Pulmonary artery endothelial cell (primary cell): Measurements from ENCODE around the gene ST14. TPM values are rescaled to one million over a fixed set of nuclear protein-coding genes. Genes with fewer than 3 reads are reported as not detected.
"Not testable (repeated sequence)": the region's sequence is repeated elsewhere in the genome, so short reads cannot be mapped to it uniquely, and the experiment has no call there.

Source experiments
- DNase-seq: peaks from one replicate; pipeline ENCODE4 v3.0.0-alpha.2; 2011; ENCODE audit warnings: low read depth, low spot score
- total RNA-seq: library from RNA; depleted of rRNA; stranded (reverse); fragments of >200 nt; gene quantifications from 2 replicates; pipeline ENCODE4 v1.2.3, GENCODE V29; 2014

The ST14 gene
- total RNA-seq, 1 donor from 2014 or later = under 0.01 TPM

- no peak for DNase-seq
Observed at GRCh38 chr11:130223291-130223971, 63.8 kb downstream of the ST14 start.

DNA sequence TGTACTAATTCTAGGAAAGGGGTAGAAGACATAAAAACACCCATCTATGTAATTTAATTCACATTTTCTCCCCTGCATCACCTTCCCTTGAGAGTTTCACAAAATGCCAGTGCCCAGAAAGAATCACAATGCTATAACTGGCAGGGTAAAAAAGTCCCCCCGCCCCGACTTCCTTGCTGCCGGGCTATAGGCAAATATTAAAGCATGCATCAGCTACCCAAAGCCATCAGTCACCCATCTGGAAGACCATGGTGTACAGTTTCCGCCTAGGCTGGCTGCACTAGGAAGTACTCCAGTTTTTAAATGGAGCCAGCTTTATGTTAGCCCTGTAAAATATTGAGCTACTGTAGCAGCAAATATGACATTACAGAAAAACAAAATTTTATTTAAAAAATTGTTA, 67.8 kb downstream of the ST14 start:
- DNase-seq = no peak

GRCh38 chr11:130233486-130233885, 73.9 kb downstream of the ST14 start:
- not testable (repeated sequence) for DNase-seq

DNA sequence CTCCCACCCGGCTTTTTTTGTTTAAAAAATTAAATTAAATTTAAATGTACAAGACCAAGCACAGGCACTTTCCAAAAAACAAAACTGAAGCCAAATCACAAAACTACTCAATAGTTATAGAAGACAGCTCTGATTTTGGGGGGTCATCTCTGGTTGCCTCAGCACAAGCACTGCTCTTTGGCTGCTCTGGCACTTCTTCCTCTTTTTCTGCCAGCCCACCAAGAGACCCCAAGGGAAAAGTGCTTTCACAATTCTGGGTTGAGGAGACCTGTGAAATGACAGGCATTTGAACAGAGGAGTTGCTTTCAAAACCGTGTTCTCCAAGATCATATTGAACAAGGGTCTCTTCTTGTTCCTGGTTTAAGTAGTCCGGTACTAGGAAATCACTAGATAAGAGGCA, 74.3 kb downstream of the ST14 start:
- DNase-seq = not testable (repeated sequence)

DNA sequence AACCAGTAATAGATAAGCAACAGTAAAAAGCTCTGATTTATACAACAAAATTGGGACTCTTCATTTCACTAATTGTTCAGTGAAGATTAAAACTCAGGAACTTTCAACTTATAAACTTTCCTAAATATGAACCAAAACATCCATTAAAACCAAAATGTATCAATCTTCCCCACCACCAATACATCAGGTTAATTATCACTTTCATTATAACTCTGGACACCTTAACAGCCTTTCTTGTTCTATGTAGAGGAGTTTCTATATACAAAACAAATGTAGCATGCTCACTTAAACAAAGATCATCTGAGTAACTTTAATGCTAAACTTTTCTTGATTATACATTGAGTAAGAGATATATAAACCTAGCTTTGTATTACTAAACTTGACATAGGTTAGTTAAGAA, 74.7 kb downstream of the ST14 start:
- DNase-seq = no peak

DNA sequence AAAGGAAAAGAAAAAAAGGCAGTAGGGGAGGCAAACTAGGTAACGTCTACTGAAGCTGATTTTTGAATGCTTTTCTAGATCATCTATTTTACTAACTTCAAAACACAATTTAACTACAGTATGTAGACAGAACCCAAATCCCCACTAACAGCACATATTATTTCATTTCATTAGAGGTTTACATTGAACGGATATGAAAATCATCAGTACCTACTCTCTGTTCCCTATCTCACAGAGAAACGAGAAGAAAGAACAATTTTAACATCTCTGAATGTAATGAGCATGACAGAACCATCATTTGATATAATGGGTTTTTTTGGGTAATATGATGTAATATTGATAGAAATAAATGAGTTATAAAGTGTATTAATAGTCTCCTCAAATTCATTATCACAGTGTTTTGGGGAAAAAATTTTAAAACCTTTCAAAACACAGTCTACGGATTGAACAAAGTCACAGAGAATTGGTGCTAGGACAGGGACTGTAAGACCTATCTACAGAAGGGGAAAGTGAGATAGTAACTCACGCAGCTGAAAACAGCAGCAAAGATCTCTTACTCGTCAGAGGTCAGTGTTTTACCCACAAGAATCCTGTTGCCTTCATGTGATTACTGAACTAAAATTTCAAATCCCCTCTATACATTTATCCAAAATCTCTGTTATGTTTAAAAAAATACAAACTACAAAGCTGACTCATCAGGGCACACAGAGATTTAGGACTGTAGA, 77.9 kb downstream of the ST14 start:
- DNase-seq = no peak

GRCh38 chr11:130241713-130242112, 82.1 kb downstream of the ST14 start:
- DNase-seq = no peak

- DNase-seq = no peak
Observed at GRCh38 chr11:130243816-130244215, 84.2 kb downstream of the ST14 start.

DNA sequence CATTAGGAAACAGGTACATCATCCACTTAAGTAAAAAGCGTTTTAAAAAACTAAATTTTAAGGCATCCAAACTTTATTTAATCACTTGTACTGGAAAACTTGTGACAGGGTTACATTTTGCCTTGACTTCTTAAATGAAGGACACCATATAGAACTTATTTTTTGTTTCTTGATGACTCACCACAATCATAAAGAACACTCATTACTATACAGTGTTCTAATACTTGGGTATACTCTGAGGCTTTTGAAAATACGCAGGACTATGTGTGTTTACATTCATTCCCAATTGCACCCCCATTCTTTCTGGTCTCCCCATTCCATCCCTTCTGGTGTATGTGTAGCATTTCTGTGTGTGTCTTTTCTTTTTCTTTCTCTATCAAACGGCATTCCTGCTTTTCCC, 85.3 kb downstream of the ST14 start:
- DNase-seq = no peak

DNA sequence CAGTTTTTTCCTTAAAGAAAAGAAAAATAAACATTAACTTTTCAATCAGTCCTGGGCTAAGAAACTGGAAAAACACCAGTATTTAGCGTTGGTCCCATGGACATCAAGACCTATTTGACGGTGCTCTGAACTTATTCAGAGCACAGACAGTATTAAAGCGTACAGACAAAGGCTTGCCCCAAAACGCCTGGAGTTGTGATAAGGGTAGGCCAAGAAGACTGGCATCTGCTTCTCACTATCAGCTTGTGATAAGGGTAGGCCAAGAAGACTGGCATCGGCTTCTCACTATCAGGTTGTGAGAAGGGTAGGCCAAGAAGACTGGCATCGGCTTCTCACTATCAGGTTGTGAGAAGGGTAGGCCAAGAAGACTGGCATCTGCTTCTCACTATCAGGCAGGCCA, 85.8 kb downstream of the ST14 start:
- DNase-seq = not testable (repeated sequence)

DNA sequence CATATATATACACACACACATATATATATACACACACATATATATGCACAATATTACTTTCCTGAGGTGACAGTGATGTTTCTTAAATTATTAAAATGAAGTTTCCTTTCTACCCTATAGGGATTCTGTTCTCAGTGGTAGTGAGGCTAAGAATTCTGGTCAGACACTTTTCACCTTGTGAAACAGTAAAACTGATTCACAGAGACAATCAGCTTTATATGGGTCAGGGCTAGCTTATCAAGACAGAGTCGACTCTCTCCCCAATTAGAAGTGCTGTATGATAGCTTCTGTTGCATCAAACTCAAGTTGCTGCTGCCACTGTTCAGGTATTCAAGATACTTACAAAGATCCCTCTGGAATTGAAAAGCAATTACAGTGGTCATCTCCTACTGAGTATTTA, 86.7 kb downstream of the ST14 start:
- DNase-seq = no peak

GRCh38 chr11:130246738-130247137, 87.2 kb downstream of the ST14 start:
- DNase-seq = no peak

DNA sequence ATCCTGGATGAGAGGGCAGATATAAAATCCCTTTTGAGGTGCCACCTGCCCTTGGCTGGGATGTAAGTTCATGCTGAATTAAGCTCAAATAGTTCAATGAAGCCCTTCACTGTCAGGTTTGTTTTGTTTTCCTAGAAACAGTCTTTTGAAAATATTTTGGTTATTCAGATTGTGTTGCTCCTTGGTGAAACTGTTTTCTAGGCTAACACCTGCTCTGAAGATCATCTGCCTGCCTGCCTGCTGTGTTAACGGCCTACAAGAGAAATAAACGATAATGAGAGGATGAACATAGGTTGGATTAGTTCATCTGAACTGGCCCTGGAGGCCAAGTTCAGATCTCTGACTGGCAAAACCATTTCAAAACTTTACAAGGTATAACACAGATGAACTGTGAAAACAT, 87.7 kb downstream of the ST14 start:
- no peak for DNase-seq

GRCh38 chr11:130249371-130249770, 89.8 kb downstream of the ST14 start:
- no peak for DNase-seq

DNA sequence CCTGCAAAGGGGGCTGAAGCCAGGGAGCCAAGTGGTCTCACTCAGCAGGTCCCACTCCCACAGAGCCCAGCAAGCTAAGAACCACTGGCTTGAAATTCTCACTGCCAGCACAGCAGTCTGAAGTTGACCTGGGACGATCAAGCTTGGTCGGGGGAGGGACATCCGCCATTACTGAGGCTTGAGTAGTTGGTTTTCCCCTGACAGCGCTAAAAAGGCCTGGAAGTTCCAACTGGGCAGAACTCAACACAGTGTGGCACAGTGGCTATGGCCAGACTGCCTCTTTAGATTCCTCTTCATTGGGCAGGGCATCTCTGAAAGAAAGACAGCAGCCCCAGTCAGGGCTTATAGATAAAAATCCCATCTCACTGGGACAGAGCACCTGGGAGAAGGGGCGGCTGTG, 90.3 kb downstream of the ST14 start:
- not testable (repeated sequence) for DNase-seq

- not testable (repeated sequence) for DNase-seq
Observed at GRCh38 chr11:130251763-130252162, 92.2 kb downstream of the ST14 start.

Other genes starting within 250 kb of the ST14 start
- gene PRDM10, start 156.9 kb upstream of the ST14 start, total RNA-seq = 4.2 and 7.5 TPM in 2 replicates
- gene APLP2, start 89.9 kb upstream of the ST14 start, total RNA-seq = 906 and 976 TPM in 2 replicates
- gene ZBTB44, start 155.1 kb downstream of the ST14 start, total RNA-seq = 20.0 and 25.4 TPM in 2 replicates